Measurements from ENCODE around the gene ARFGAP3.

Gene ARFGAP3

GRCh38 chr22:42863349-42863961, 6.4 kb upstream of the ARFGAP3 start:
- H4K20me1 ChIP-seq: peaks cover 0 to 12% (median 0%) of the 10 kb centered on the region in 11 experiments; a peak in 3 of 22 replicates
- H3K27me3 ChIP-seq: no peaks in the 10 kb centered on the region
- peaks cover 48 to 80% (median 65%) of the 10 kb centered on the region in 10 experiments for H3K4me1 ChIP-seq
- peak overlapping the region in 4 of 11 experiments; percentile 5 to 45 (median 19); a peak in 2 of 22 replicates for H3K9ac ChIP-seq
- H3K4me3 ChIP-seq: no peak overlapping the region
- H3K9me3 ChIP-seq (replicated peaks in 1 of 11): peaks cover 0 to 33% (median 13%) of the 10 kb centered on the region in 11 experiments; a peak in 20 of 22 replicates
- H3K27ac ChIP-seq: peak overlapping the region in 10 of 11 experiments; percentile 45 to 77 (median 64); a peak in 20 of 22 replicates
- H3K4me2 ChIP-seq: peak overlapping the region; percentile 4 to 65 (median 50); a peak in 17 of 22 replicates
- H3K36me3 ChIP-seq: peaks cover 0 to 8% (median 0%) of the 10 kb centered on the region in 11 experiments; a peak in 3 of 22 replicates
- no peak for TF ChIP-seq Cebpa-rat (IDR thresholded peaks at IDR 0.05)

GRCh38 chr22:42862045-42862734, 5.1 kb upstream of the ARFGAP3 start:
- Histone ChIP-seq H3K36me3 (peaks cover 0 to 12% (median 0%) of the 10 kb centered on the region in 11 experiments; a peak in 2 of 22 replicates), H3K27me3 (no peaks in the 10 kb centered on the region), H3K4me1 (peaks cover 47 to 74% (median 66%) of the 10 kb centered on the region in 10 experiments), H4K20me1 (peaks cover 0 to 7% (median 0%) of the 10 kb centered on the region in 11 experiments; a peak in 2 of 22 replicates), H3K4me3 (no peak overlapping the region), H3K9ac (peak overlapping the region in 1 of 11 experiments; percentile 70; a peak in 1 of 22 replicates), H3K27ac (peak overlapping the region in 9 of 11 experiments; percentile 6 to 78 (median 65); a peak in 13 of 22 replicates), H3K9me3 (replicated peaks in 1 of 11) (peaks cover 0 to 44% (median 21%) of the 10 kb centered on the region in 11 experiments; a peak in 20 of 22 replicates), H3K4me2 (peak overlapping the region in 10 of 11 experiments; percentile 59 to 85 (median 74); a peak in 14 of 22 replicates)
- peak in 1 of 11 experiments; percentile 9; a peak in 1 of 22 replicates for TF ChIP-seq Cebpa-rat (IDR thresholded peaks at IDR 0.05)

- Histone ChIP-seq H3K4me3 (no peak overlapping the region), H3K27me3 (no peaks in the 10 kb centered on the region), H3K4me1 (peaks cover 44 to 66% (median 62%) of the 10 kb centered on the region in 10 experiments), H4K20me1 (peaks cover 0 to 5% (median 2%) of the 10 kb centered on the region in 11 experiments; a peak in 9 of 22 replicates), H3K9ac (peak overlapping the region in 10 of 11 experiments; percentile 14 to 70 (median 46); a peak in 15 of 22 replicates), H3K4me2 (peak overlapping the region; percentile 59 to 85 (median 74)), H3K36me3 (peaks cover 0 to 12% (median 0%) of the 10 kb centered on the region in 11 experiments; a peak in 2 of 22 replicates), H3K9me3 (replicated peaks in 1 of 11) (peaks cover 0 to 44% (median 21%) of the 10 kb centered on the region in 11 experiments; a peak in 20 of 22 replicates), H3K27ac (peak overlapping the region in 10 of 11 experiments; percentile 10 to 78 (median 56); a peak in 19 of 22 replicates)
- TF ChIP-seq Cebpa-rat (IDR thresholded peaks at IDR 0.05): no peak
Measured at GRCh38 chr22:42860968-42861367, 3.9 kb upstream of the ARFGAP3 start.

GRCh38 chr22:42857845-42858481, 890 bp upstream of the ARFGAP3 start:
- H4K20me1 ChIP-seq: peaks cover 0 to 34% (median 22%) of the 10 kb centered on the region in 11 experiments; a peak in 15 of 22 replicates
- peaks cover 0 to 26% (median 15%) of the 10 kb centered on the region in 11 experiments; a peak in 16 of 22 replicates for H3K9me3 ChIP-seq (replicated peaks in 1 of 11)
- no peak overlapping the region; a peak in 1 of 22 replicates for H3K9ac ChIP-seq
- H3K27me3 ChIP-seq: no peaks in the 10 kb centered on the region
- H3K4me3 ChIP-seq: peak overlapping the region in 5 of 10 experiments; percentile 75 to 86 (median 83); a peak in 6 of 20 replicates
- no peak for TF ChIP-seq Cebpa-rat (IDR thresholded peaks at IDR 0.05)
- peaks cover 49 to 68% (median 58%) of the 10 kb centered on the region in 10 experiments for H3K4me1 ChIP-seq
- peak overlapping the region in 2 of 11 experiments; percentile 75 to 89; a peak in 3 of 22 replicates for H3K27ac ChIP-seq
- peaks cover 0 to 22% (median 13%) of the 10 kb centered on the region in 11 experiments; a peak in 12 of 22 replicates for H3K36me3 ChIP-seq
- H3K4me2 ChIP-seq: peak overlapping the region in 9 of 11 experiments; percentile 33 to 98 (median 82); a peak in 10 of 22 replicates

GRCh38 chr22:42856179-42856864, 751 bp downstream of the ARFGAP3 start:
- Histone ChIP-seq H3K36me3 (peaks cover 0 to 22% (median 13%) of the 10 kb centered on the region in 11 experiments; a peak in 12 of 22 replicates), H3K4me1 (peaks cover 42 to 58% (median 46%) of the 10 kb centered on the region in 10 experiments)
- no peak for TF ChIP-seq Cebpa-rat (IDR thresholded peaks at IDR 0.05)

GRCh38 chr22:42855721-42856120, 1.4 kb downstream of the ARFGAP3 start:
- Histone ChIP-seq H4K20me1 (peaks cover 6 to 56% (median 31%) of the 10 kb centered on the region in 11 experiments; a peak in 19 of 22 replicates), H3K9ac (peak overlapping the region; percentile 71 to 93 (median 89)), H3K27ac (peak overlapping the region; percentile 74 to 90 (median 86); a peak in 21 of 22 replicates), H3K36me3 (peaks cover 0 to 26% (median 16%) of the 10 kb centered on the region in 11 experiments; a peak in 12 of 22 replicates), H3K4me2 (peak overlapping the region; percentile 85 to 98 (median 94)), H3K4me1 (peaks cover 36 to 52% (median 40%) of the 10 kb centered on the region in 10 experiments), H3K4me3 (peak overlapping the region; percentile 68 to 88 (median 82)), H3K9me3 (replicated peaks in 1 of 11) (peaks cover 0 to 11% (median 7%) of the 10 kb centered on the region in 11 experiments; a peak in 13 of 22 replicates), H3K27me3 (no peaks in the 10 kb centered on the region)
- TF ChIP-seq Cebpa-rat (IDR thresholded peaks at IDR 0.05): no peak

More at GRCh38 chr22:42856179-42856864, 751 bp downstream of the ARFGAP3 start:
- H3K9ac ChIP-seq: peak overlapping the region; percentile 71 to 93 (median 89)
- peak overlapping the region; percentile 85 to 98 (median 94) for H3K4me2 ChIP-seq
- no peaks in the 10 kb centered on the region for H3K27me3 ChIP-seq
- H3K4me3 ChIP-seq: peak overlapping the region; percentile 68 to 88 (median 82)
- peak overlapping the region; percentile 74 to 90 (median 86) for H3K27ac ChIP-seq
- H3K9me3 ChIP-seq (replicated peaks in 1 of 11): peaks cover 0 to 11% (median 7%) of the 10 kb centered on the region in 11 experiments; a peak in 13 of 22 replicates
- peaks cover under 1 to 50% (median 25%) of the 10 kb centered on the region in 11 experiments; a peak in 17 of 22 replicates for H4K20me1 ChIP-seq

- H3K27ac ChIP-seq: peak overlapping the region in 3 of 11 experiments; percentile 85 to 90 (median 89); a peak in 4 of 22 replicates
- peaks cover 31 to 47% (median 35%) of the 10 kb centered on the region in 10 experiments for H3K4me1 ChIP-seq
- peak overlapping the region in 7 of 10 experiments; percentile 75 to 88 (median 82); a peak in 13 of 20 replicates for H3K4me3 ChIP-seq
- H3K36me3 ChIP-seq: peaks cover 0 to 31% (median 16%) of the 10 kb centered on the region in 11 experiments; a peak in 12 of 22 replicates
- H3K4me2 ChIP-seq: peak overlapping the region; percentile 85 to 98 (median 94)
- peaks cover 0 to 11% (median 7%) of the 10 kb centered on the region in 11 experiments; a peak in 13 of 22 replicates for H3K9me3 ChIP-seq (replicated peaks in 1 of 11)
- peak overlapping the region; percentile 71 to 93 (median 89); a peak in 18 of 22 replicates for H3K9ac ChIP-seq
- no peaks in the 10 kb centered on the region for H3K27me3 ChIP-seq
- H4K20me1 ChIP-seq: peaks cover 7 to 61% (median 36%) of the 10 kb centered on the region in 11 experiments; a peak in 19 of 22 replicates
- TF ChIP-seq Cebpa-rat (IDR thresholded peaks at IDR 0.05): no peak
Measured at GRCh38 chr22:42855211-42855610, 1.9 kb downstream of the ARFGAP3 start.
